ENCODE results near the gene CMTM6.

DNA sequence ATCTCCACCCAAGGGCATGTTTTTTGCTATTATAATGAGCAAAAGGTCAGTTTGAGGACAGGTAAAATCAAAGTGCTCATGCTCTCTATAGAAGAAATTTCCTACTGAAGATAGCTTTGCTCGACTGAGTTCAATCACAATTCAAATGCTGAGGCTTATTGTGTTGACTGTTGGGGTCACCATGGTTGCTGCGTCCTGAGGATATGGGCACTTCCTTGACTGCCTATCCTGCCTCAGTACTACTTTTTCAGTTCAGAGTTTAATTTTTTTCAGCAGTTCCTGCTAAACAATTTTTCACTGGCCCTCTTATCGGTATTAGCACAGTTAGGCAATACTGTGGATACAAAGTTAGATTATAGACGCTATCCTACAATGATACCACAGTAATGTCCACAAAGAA is 3.8 kb upstream of the CMTM6 start:
- TF ChIP-seq, protein P1, sequence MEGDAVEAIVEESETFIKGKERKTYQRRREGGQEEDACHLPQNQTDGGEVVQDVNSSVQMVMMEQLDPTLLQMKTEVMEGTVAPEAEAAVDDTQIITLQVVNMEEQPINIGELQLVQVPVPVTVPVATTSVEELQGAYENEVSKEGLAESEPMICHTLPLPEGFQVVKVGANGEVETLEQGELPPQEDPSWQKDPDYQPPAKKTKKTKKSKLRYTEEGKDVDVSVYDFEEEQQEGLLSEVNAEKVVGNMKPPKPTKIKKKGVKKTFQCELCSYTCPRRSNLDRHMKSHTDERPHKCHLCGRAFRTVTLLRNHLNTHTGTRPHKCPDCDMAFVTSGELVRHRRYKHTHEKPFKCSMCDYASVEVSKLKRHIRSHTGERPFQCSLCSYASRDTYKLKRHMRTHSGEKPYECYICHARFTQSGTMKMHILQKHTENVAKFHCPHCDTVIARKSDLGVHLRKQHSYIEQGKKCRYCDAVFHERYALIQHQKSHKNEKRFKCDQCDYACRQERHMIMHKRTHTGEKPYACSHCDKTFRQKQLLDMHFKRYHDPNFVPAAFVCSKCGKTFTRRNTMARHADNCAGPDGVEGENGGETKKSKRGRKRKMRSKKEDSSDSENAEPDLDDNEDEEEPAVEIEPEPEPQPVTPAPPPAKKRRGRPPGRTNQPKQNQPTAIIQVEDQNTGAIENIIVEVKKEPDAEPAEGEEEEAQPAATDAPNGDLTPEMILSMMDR (optimal IDR thresholded peaks at IDR 0.05 in 1 of 3, IDR thresholded peaks at IDR 0.05 in 1 of 3, conservative IDR thresholded peaks at IDR 0.05 in 1 of 3; ENCODE audit: extremely low read depth in 1 of 3, insufficient read depth in 2 of 3, low read length in 3 of 3), result no peak
- no peak for TF ChIP-seq EZH2 (IDR thresholded peaks at IDR 0.05; ENCODE audit: low read length)
